Measurements from ENCODE around the gene TENM4. TPM values are rescaled to one million over a fixed set of nuclear protein-coding genes. Genes with fewer than 3 reads are reported as not detected.

The TENM4 gene
- total RNA-seq, 1 donor from 2014 or later: 5.1 TPM

DNA sequence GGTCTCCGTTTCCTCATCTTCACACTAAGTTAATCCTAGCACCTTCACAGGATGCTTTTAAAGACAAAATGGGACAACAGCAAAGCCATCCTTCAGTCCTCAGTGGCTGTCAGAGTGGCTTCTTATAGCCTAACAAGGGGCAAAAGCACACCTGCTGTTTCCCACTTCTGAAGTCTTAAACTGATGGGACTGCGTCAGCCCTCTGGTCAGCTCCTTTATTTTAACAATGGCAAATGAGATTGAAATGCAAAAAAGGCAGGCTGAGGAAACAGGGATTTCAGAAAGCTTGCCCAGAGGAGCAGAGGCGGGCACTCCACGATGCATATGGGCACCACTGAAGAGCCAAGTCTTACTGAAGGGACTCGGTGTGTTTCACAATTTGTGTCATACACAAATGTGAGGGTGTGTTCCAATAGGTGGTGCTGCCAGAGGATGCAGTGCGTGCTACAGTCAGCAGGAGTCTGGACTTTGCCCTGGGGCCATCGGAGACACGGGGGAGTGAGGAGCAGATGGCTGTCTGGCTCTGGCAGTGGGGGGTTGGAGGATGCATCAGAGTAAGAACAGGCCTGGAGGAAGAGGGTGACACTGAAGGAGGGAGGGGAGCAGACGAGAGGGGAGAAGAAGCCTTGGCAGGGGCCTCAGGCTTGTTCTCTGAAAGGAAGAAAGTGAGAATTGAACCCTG is 47.3 kb downstream of the TENM4 start:
- no peaks in the 10 kb centered on the region for H3K36me3 ChIP-seq
- H3K9me3 ChIP-seq (ENCODE audit: low read depth): no peaks in the 10 kb centered on the region
- Mint-ChIP-seq H3K27me3 (ENCODE audit: insufficient read depth, low read depth) (peaks cover 3% of the 10 kb centered on the region), H3K4me1 (peaks cover 18% of the 10 kb centered on the region), H3K27ac (no peak overlapping the region), H3K36me3 (peaks cover 3% of the 10 kb centered on the region), H3K4me3 (no peak overlapping the region), H3K9me3 (no peaks in the 10 kb centered on the region)
- peak overlapping the region; percentile 40 for H3K4me2 ChIP-seq
- H2AFZ ChIP-seq (replicated peaks): no peak overlapping the region
- peaks cover 18% of the 10 kb centered on the region for H3K4me1 ChIP-seq
- no peaks in the 10 kb centered on the region for H3K79me2 ChIP-seq (ENCODE audit: low read depth)
- TF ChIP-seq EZH2phosphoT487 (IDR thresholded peaks at IDR 0.05) (no peak), EZH2 (IDR thresholded peaks at IDR 0.05) (no peak)
- TF ChIP-seq, protein P1, sequence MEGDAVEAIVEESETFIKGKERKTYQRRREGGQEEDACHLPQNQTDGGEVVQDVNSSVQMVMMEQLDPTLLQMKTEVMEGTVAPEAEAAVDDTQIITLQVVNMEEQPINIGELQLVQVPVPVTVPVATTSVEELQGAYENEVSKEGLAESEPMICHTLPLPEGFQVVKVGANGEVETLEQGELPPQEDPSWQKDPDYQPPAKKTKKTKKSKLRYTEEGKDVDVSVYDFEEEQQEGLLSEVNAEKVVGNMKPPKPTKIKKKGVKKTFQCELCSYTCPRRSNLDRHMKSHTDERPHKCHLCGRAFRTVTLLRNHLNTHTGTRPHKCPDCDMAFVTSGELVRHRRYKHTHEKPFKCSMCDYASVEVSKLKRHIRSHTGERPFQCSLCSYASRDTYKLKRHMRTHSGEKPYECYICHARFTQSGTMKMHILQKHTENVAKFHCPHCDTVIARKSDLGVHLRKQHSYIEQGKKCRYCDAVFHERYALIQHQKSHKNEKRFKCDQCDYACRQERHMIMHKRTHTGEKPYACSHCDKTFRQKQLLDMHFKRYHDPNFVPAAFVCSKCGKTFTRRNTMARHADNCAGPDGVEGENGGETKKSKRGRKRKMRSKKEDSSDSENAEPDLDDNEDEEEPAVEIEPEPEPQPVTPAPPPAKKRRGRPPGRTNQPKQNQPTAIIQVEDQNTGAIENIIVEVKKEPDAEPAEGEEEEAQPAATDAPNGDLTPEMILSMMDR (IDR thresholded peaks at IDR 0.05): no peak
- H3K27me3 ChIP-seq: no peaks in the 10 kb centered on the region
- peak; percentile 42 for DNase-seq (ENCODE audit: low spot score)
- H3K27ac ChIP-seq: no peak overlapping the region
- no peaks in the 10 kb centered on the region for H4K20me1 ChIP-seq (ENCODE audit: low read depth)
- H3F3A ChIP-seq (ENCODE audit: low read depth): no peaks in the 10 kb centered on the region
- H3K9ac ChIP-seq: no peak overlapping the region
- H3K4me3 ChIP-seq: no peak overlapping the region

DNA sequence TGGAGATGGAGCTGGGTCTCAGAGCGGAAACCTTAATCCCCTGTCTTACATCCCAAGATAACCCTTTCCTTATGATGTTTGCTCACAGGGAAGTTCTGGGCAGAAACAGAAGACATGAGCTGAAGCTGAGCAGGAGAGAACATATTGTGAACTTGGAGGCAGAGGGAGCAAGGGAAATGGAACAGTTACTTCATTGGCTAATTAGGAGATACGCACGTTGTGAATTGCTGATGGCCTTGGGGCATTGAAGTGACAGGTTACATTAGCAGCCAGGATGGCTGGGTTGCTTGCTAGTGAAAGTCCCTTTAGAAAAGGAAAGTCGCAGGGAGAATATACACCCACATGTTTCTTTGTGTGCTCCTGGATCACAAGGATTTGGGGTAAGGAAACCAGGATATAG is 48.7 kb downstream of the TENM4 start:
- H3K4me2 ChIP-seq: no peak overlapping the region
- H3K9me3 ChIP-seq (ENCODE audit: low read depth): no peaks in the 10 kb centered on the region
- H3K4me1 ChIP-seq: peaks cover 18% of the 10 kb centered on the region
- no peaks in the 10 kb centered on the region for H3K27me3 ChIP-seq
- H3K27ac ChIP-seq: no peak overlapping the region
- Mint-ChIP-seq H3K27me3 (ENCODE audit: insufficient read depth, low read depth) (peaks cover 5% of the 10 kb centered on the region), H3K9me3 (no peaks in the 10 kb centered on the region), H3K4me3 (no peak overlapping the region), H3K4me1 (peaks cover 20% of the 10 kb centered on the region), H3K27ac (no peak overlapping the region), H3K36me3 (peaks cover 5% of the 10 kb centered on the region)
- no peaks in the 10 kb centered on the region for H3K79me2 ChIP-seq (ENCODE audit: low read depth)
- no peaks in the 10 kb centered on the region for H4K20me1 ChIP-seq (ENCODE audit: low read depth)
- no peak overlapping the region for H3K4me3 ChIP-seq
- no peak for DNase-seq (ENCODE audit: low spot score)
- H3F3A ChIP-seq (ENCODE audit: low read depth): no peaks in the 10 kb centered on the region
- TF ChIP-seq, protein P1 (IDR thresholded peaks at IDR 0.05): no peak
- TF ChIP-seq EZH2 (IDR thresholded peaks at IDR 0.05): no peak
- no peak for TF ChIP-seq EZH2phosphoT487 (IDR thresholded peaks at IDR 0.05)
- H3K9ac ChIP-seq: no peak overlapping the region
- no peak overlapping the region for H2AFZ ChIP-seq (replicated peaks)
- no peaks in the 10 kb centered on the region for H3K36me3 ChIP-seq

DNA sequence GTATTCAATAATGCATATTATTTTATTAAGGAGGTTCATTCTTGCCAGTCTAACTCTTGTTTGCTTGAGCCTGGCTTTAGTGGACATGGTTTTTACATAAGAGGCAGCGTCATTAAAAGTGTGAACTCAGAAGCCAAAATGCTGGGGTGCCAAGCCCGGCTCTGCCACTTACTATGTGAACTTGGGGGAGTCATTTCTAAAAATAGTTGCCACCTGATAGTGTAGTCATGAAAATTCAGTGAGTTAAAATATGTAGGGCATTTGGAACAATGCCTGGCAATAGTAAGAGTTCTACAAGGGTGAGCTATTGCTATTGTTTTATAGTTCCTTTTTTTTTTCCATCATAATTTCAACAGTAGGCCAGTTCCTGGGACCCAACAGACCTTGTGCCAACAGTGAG is 49.9 kb downstream of the TENM4 start:
- Mint-ChIP-seq H3K36me3 (peaks cover 5% of the 10 kb centered on the region), H3K4me3 (no peak overlapping the region), H3K27ac (no peak overlapping the region), H3K4me1 (peaks cover 20% of the 10 kb centered on the region), H3K27me3 (ENCODE audit: insufficient read depth, low read depth) (peaks cover 4% of the 10 kb centered on the region), H3K9me3 (no peaks in the 10 kb centered on the region)
- no peak overlapping the region for H2AFZ ChIP-seq (replicated peaks)
- H3K4me2 ChIP-seq: no peak overlapping the region
- H3K9ac ChIP-seq: no peak overlapping the region
- H3K27ac ChIP-seq: no peak overlapping the region
- H3K4me3 ChIP-seq: no peak overlapping the region
- H3K36me3 ChIP-seq: no peaks in the 10 kb centered on the region
- H3K9me3 ChIP-seq (ENCODE audit: low read depth): no peaks in the 10 kb centered on the region
- TF ChIP-seq EZH2phosphoT487 (IDR thresholded peaks at IDR 0.05) (no peak), EZH2 (IDR thresholded peaks at IDR 0.05) (no peak)
- TF ChIP-seq, protein P1 (IDR thresholded peaks at IDR 0.05): no peak
- peaks cover 18% of the 10 kb centered on the region for H3K4me1 ChIP-seq
- no peak for DNase-seq (ENCODE audit: low spot score)
- H3K27me3 ChIP-seq: no peaks in the 10 kb centered on the region
- no peaks in the 10 kb centered on the region for H3F3A ChIP-seq (ENCODE audit: low read depth)
- no peaks in the 10 kb centered on the region for H3K79me2 ChIP-seq (ENCODE audit: low read depth)
- no peaks in the 10 kb centered on the region for H4K20me1 ChIP-seq (ENCODE audit: low read depth)

Data from neural progenitor cell (in vitro differentiated cells).